ENCODE measurements around the gene TP53I11.

TP53I11 gene

GRCh38 chr11:44963136-44963535 lies 12.5 kb upstream of the TP53I11 start:
- DNase-seq (ENCODE audit: low read depth, low spot score), result no peak
- POLR2A ChIA-PET, result no interaction called here
- no peak overlapping the region for H3K4me3 ChIP-seq (ENCODE audit: low read depth, low read length)
- CTCF ChIA-PET, result interaction anchor here (1.2 kb wide), 1 partner anchor 140 kb away, joined by 4 read pairs; no protein-coding TSS in a partner anchor
- TF ChIP-seq CTCF (IDR thresholded peaks at IDR 0.05; ENCODE audit: insufficient read depth, low read length, missing control alignments), result no peak

GRCh38 chr11:44962464-44962863 lies 11.8 kb upstream of the TP53I11 start:
- CTCF ChIA-PET, result interaction anchor here (1.2 kb wide), 2 partner anchors 26 to 141 kb away, joined by 3 to 4 read pairs; no protein-coding TSS in a partner anchor

GRCh38 chr11:44960200-44960845 lies 9.6 kb upstream of the TP53I11 start:
- ChIA-PET POLR2A (no interaction called here), CTCF (interaction anchor here (1.6 to 2.5 kb wide), 2 partner anchors 143 to 145 kb away, joined by 4 to 6 read pairs; no protein-coding TSS in a partner anchor)
- TF ChIP-seq CTCF (IDR thresholded peaks at IDR 0.05; ENCODE audit: insufficient read depth, low read length, missing control alignments), result no peak
- no peak overlapping the region for H3K4me3 ChIP-seq (ENCODE audit: low read depth, low read length)
- no peak for DNase-seq (ENCODE audit: low read depth, low spot score)

More at GRCh38 chr11:44962464-44962863, 11.8 kb upstream of the TP53I11 start:
- POLR2A ChIA-PET, result no interaction called here
- DNase-seq (ENCODE audit: low read depth, low spot score), result no peak
- no peak overlapping the region for H3K4me3 ChIP-seq (ENCODE audit: low read depth, low read length)
- no peak for TF ChIP-seq CTCF (IDR thresholded peaks at IDR 0.05; ENCODE audit: insufficient read depth, low read length, missing control alignments)

GRCh38 chr11:44959064-44959463 lies 8.4 kb upstream of the TP53I11 start:
- CTCF ChIA-PET, result interaction anchor here (0.7 to 1.6 kb wide), 5 partner anchors 11 to 146 kb away, joined by 3 to 4 read pairs (median 3); no protein-coding TSS in a partner anchor
- no peak for TF ChIP-seq CTCF (IDR thresholded peaks at IDR 0.05; ENCODE audit: insufficient read depth, low read length, missing control alignments)
- POLR2A ChIA-PET, result no interaction called here
- DNase-seq (ENCODE audit: low read depth, low spot score), result no peak
- H3K4me3 ChIP-seq (ENCODE audit: low read depth, low read length), result no peak overlapping the region

GRCh38 chr11:44957776-44958564 lies 7.3 kb upstream of the TP53I11 start:
- H3K4me3 ChIP-seq (ENCODE audit: low read depth, low read length), result no peak overlapping the region
- DNase-seq (ENCODE audit: low read depth, low spot score), result no peak
- ChIA-PET POLR2A (no interaction called here), CTCF (interaction anchor here (0.7 to 0.8 kb wide), 2 partner anchors 19 to 21 kb away, joined by 3 read pairs; no protein-coding TSS in a partner anchor)
- TF ChIP-seq CTCF (IDR thresholded peaks at IDR 0.05; ENCODE audit: insufficient read depth, low read length, missing control alignments), result no peak

- POLR2A ChIA-PET, result no interaction called here
- no peak overlapping the region for H3K4me3 ChIP-seq (ENCODE audit: low read depth, low read length)
- no peak for TF ChIP-seq CTCF (IDR thresholded peaks at IDR 0.05; ENCODE audit: insufficient read depth, low read length, missing control alignments)
- DNase-seq (ENCODE audit: low read depth, low spot score), result no peak
- CTCF ChIA-PET, result no interaction called here
Measured at GRCh38 chr11:44957040-44957515, 6.4 kb upstream of the TP53I11 start.

Data from AG04449 (cell line).